Activated T-cell treated with anti-CD3 and anti-CD28 coated beads, Interleukin-2, amount 50 U/mL, for 1 hour (primary cell): Measurements from ENCODE around the gene ZNF536.

ENCODE experiments used
- DNase-seq: peaks from one replicate; pipeline ENCODE4 v3.0.0-alpha.2; 2020

Gene ZNF536

GRCh38 chr19:30539981-30540380 is 167.8 kb downstream of the ZNF536 start:
- DNase-seq = no peak

- no peak for DNase-seq
Observed at GRCh38 chr19:30540761-30541160, 168.6 kb downstream of the ZNF536 start.

GRCh38 chr19:30541575-30541974 is 169.4 kb downstream of the ZNF536 start:
- DNase-seq = no peak

GRCh38 chr19:30543243-30543945 is 171.2 kb downstream of the ZNF536 start:
- no peak for DNase-seq

GRCh38 chr19:30545752-30546151 is 173.6 kb downstream of the ZNF536 start:
- no peak for DNase-seq

GRCh38 chr19:30546332-30546731 is 174.1 kb downstream of the ZNF536 start:
- no peak for DNase-seq

GRCh38 chr19:30547246-30547645 is 175.1 kb downstream of the ZNF536 start:
- no peak for DNase-seq

- no peak for DNase-seq
Observed at GRCh38 chr19:30549151-30549550, 177.0 kb downstream of the ZNF536 start.

GRCh38 chr19:30551271-30551670 is 179.1 kb downstream of the ZNF536 start:
- no peak for DNase-seq

GRCh38 chr19:30552593-30552992 is 180.4 kb downstream of the ZNF536 start:
- no peak for DNase-seq

- no peak for DNase-seq
Observed at GRCh38 chr19:30555075-30555790, 183.0 kb downstream of the ZNF536 start.

GRCh38 chr19:30555791-30556110 is 183.6 kb downstream of the ZNF536 start:
- DNase-seq = no peak

- no peak for DNase-seq
Observed at GRCh38 chr19:30556230-30556711, 184.1 kb downstream of the ZNF536 start.

- DNase-seq = no peak
Observed at GRCh38 chr19:30557212-30557611, 185.0 kb downstream of the ZNF536 start.

- no peak for DNase-seq
Observed at GRCh38 chr19:30557927-30558557, 185.9 kb downstream of the ZNF536 start.

GRCh38 chr19:30558793-30559192 is 186.6 kb downstream of the ZNF536 start:
- no peak for DNase-seq

- no peak for DNase-seq
Observed at GRCh38 chr19:30559446-30559845, 187.3 kb downstream of the ZNF536 start.

- no peak for DNase-seq
Observed at GRCh38 chr19:30562981-30563380, 190.8 kb downstream of the ZNF536 start.

- no peak for DNase-seq
Observed at GRCh38 chr19:30563691-30564090, 191.5 kb downstream of the ZNF536 start.

- DNase-seq = no peak
Observed at GRCh38 chr19:30564551-30565011, 192.4 kb downstream of the ZNF536 start.

GRCh38 chr19:30565636-30566035 is 193.5 kb downstream of the ZNF536 start:
- DNase-seq = no peak

GRCh38 chr19:30566681-30567420 is 194.7 kb downstream of the ZNF536 start:
- no peak for DNase-seq

GRCh38 chr19:30567536-30568232 is 195.5 kb downstream of the ZNF536 start:
- no peak for DNase-seq
